ENCODE results near the gene LMTK2. TPM values are rescaled to one million over a fixed set of nuclear protein-coding genes. Genes with fewer than 3 reads are reported as not detected.

The LMTK2 gene
- total RNA-seq, 1 donor from 2014 or later: 20.6 TPM

- no peaks in the 10 kb centered on the region for H3K9me3 Mint-ChIP-seq (ENCODE audit: unreplicated experiment)
- DNase-seq: no peak
Measured at GRCh38 chr7:98178762-98179490, 72.3 kb downstream of the LMTK2 start.

GRCh38 chr7:98180751-98181150, 74.1 kb downstream of the LMTK2 start:
- no peak for DNase-seq
- Mint-ChIP-seq H3K4me1 (ENCODE audit: low read depth, unreplicated experiment) (no peaks in the 10 kb centered on the region), H3K36me3 (ENCODE audit: unreplicated experiment) (no peaks in the 10 kb centered on the region), H3K4me3 (ENCODE audit: unreplicated experiment) (no peak overlapping the region), H3K27me3 (ENCODE audit: unreplicated experiment) (no peaks in the 10 kb centered on the region), H3K27ac (ENCODE audit: unreplicated experiment) (no peak overlapping the region), H3K9me3 (ENCODE audit: unreplicated experiment) (no peaks in the 10 kb centered on the region)
- TF ChIP-seq CTCF (IDR thresholded peaks at IDR 0.05; ENCODE audit: partially characterized antibody, unreplicated experiment): no peak

More at GRCh38 chr7:98178762-98179490, 72.3 kb downstream of the LMTK2 start:
- Mint-ChIP-seq H3K36me3 (ENCODE audit: unreplicated experiment) (no peaks in the 10 kb centered on the region), H3K4me3 (ENCODE audit: unreplicated experiment) (no peak overlapping the region), H3K27ac (ENCODE audit: unreplicated experiment) (no peak overlapping the region), H3K27me3 (ENCODE audit: unreplicated experiment) (no peaks in the 10 kb centered on the region), H3K4me1 (ENCODE audit: low read depth, unreplicated experiment) (no peaks in the 10 kb centered on the region)
- TF ChIP-seq CTCF (IDR thresholded peaks at IDR 0.05; ENCODE audit: partially characterized antibody, unreplicated experiment): no peak

GRCh38 chr7:98185101-98185500, 78.4 kb downstream of the LMTK2 start:
- TF ChIP-seq CTCF (IDR thresholded peaks at IDR 0.05; ENCODE audit: partially characterized antibody, unreplicated experiment): no peak
- peaks cover 1% of the 10 kb centered on the region for H3K27me3 Mint-ChIP-seq (ENCODE audit: unreplicated experiment)
- no peaks in the 10 kb centered on the region for H3K9me3 Mint-ChIP-seq (ENCODE audit: unreplicated experiment)
- no peak overlapping the region for H3K27ac Mint-ChIP-seq (ENCODE audit: unreplicated experiment)
- H3K36me3 Mint-ChIP-seq (ENCODE audit: unreplicated experiment): no peaks in the 10 kb centered on the region
- H3K4me1 Mint-ChIP-seq (ENCODE audit: low read depth, unreplicated experiment): no peaks in the 10 kb centered on the region
- H3K4me3 Mint-ChIP-seq (ENCODE audit: unreplicated experiment): no peak overlapping the region
- DNase-seq: no peak

GRCh38 chr7:98186452-98187137, 79.9 kb downstream of the LMTK2 start:
- H3K27ac Mint-ChIP-seq (ENCODE audit: unreplicated experiment): no peak overlapping the region
- H3K36me3 Mint-ChIP-seq (ENCODE audit: unreplicated experiment): no peaks in the 10 kb centered on the region
- DNase-seq: no peak
- H3K4me3 Mint-ChIP-seq (ENCODE audit: unreplicated experiment): no peak overlapping the region
- H3K4me1 Mint-ChIP-seq (ENCODE audit: low read depth, unreplicated experiment): no peaks in the 10 kb centered on the region
- H3K9me3 Mint-ChIP-seq (ENCODE audit: unreplicated experiment): no peaks in the 10 kb centered on the region
- peaks cover 1% of the 10 kb centered on the region for H3K27me3 Mint-ChIP-seq (ENCODE audit: unreplicated experiment)
- TF ChIP-seq CTCF (IDR thresholded peaks at IDR 0.05; ENCODE audit: partially characterized antibody, unreplicated experiment): no peak

GRCh38 chr7:98187138-98187502, 80.5 kb downstream of the LMTK2 start:
- no peaks in the 10 kb centered on the region for H3K4me1 Mint-ChIP-seq (ENCODE audit: low read depth, unreplicated experiment)
- TF ChIP-seq CTCF (IDR thresholded peaks at IDR 0.05; ENCODE audit: partially characterized antibody, unreplicated experiment): no peak
- no peak overlapping the region for H3K27ac Mint-ChIP-seq (ENCODE audit: unreplicated experiment)
- no peak overlapping the region for H3K4me3 Mint-ChIP-seq (ENCODE audit: unreplicated experiment)
- DNase-seq: no peak
- H3K27me3 Mint-ChIP-seq (ENCODE audit: unreplicated experiment): peaks cover 1% of the 10 kb centered on the region
- no peaks in the 10 kb centered on the region for H3K9me3 Mint-ChIP-seq (ENCODE audit: unreplicated experiment)
- no peaks in the 10 kb centered on the region for H3K36me3 Mint-ChIP-seq (ENCODE audit: unreplicated experiment)

Data from glutamatergic neuron (in vitro differentiated cells).